ENCODE data around the gene CHST11.
"Not testable (repeated sequence)": the region's sequence is repeated elsewhere in the genome, so short reads cannot be mapped to it uniquely, and the experiment has no call there.

The CHST11 gene

GRCh38 chr12:104793285-104793684 lies 336.5 kb downstream of the CHST11 start:
- DNase-seq, result no peak

GRCh38 chr12:104793968-104794367 lies 337.2 kb downstream of the CHST11 start:
- DNase-seq, result no peak

GRCh38 chr12:104796475-104796862 lies 339.7 kb downstream of the CHST11 start:
- DNase-seq, result no peak

- no peak for DNase-seq
These were observed 342.7 kb downstream of the CHST11 start for GRCh38 chr12:104799458-104799857.

- DNase-seq, result no peak
These were observed 344.3 kb downstream of the CHST11 start for GRCh38 chr12:104801005-104801404.

GRCh38 chr12:104801427-104801826 lies 344.7 kb downstream of the CHST11 start:
- no peak for DNase-seq

GRCh38 chr12:104802208-104802607 lies 345.5 kb downstream of the CHST11 start:
- DNase-seq, result no peak

- DNase-seq, result no peak
These were observed 348.4 kb downstream of the CHST11 start for GRCh38 chr12:104805186-104805585.

- DNase-seq, result not testable (repeated sequence)
These were observed 349.4 kb downstream of the CHST11 start for GRCh38 chr12:104806194-104806593.

GRCh38 chr12:104809251-104809650 lies 352.5 kb downstream of the CHST11 start:
- DNase-seq, result no peak

- no peak for DNase-seq
These were observed 353.1 kb downstream of the CHST11 start for GRCh38 chr12:104809706-104810385.
